Aorta (tissue), 5 donors: ENCODE results near the gene NECTIN2. TPM values are rescaled to one million over a fixed set of nuclear protein-coding genes. Genes with fewer than 3 reads are reported as not detected.
A peak's percentile ranks its signal among the peaks of the same experiment; 100 is the strongest.
"Not testable (repeated sequence)": the region's sequence is repeated elsewhere in the genome, so short reads cannot be mapped to it uniquely, and the experiment has no call there.

Experiments
- ATAC-seq: fragments of 200-7000 bp; cut with Tn5 transposase; one replicate; pipeline ENCODE4 v1.9.1; 2022; ENCODE audit warnings: moderate library complexity; ENCODE audit not compliant: low FRiP score
- DNase-seq, 2 donors: peaks; one replicate each; pipeline ENCODE4 v3.0.0-alpha.2; 2020
- H3K27ac ChIP-seq, 2 donors: one replicate each; pipeline ENCODE4 v1.5.1; 2013; ENCODE audit warnings: low read length in 2 of 2, mild to moderate bottlenecking in 2 of 2, moderate library complexity in 2 of 2, control low read depth in 1 of 2, inconsistent platforms in 1 of 2, low read depth in 1 of 2
- H3K27me3 ChIP-seq, 2 donors: one replicate each; pipeline ENCODE4 v1.6.1; 2013; ENCODE audit warnings: control low read depth in 1 of 2, low read length in 1 of 2, mild to moderate bottlenecking in 1 of 2, moderate library complexity in 1 of 2; ENCODE audit not compliant: insufficient read depth in 2 of 2, control insufficient read depth in 1 of 2
- H3K36me3 ChIP-seq, 2 donors: one replicate each; pipeline ENCODE4 v1.6.1; 2013; ENCODE audit warnings: control low read depth in 1 of 2, low read length in 1 of 2, mild to moderate bottlenecking in 1 of 2; ENCODE audit not compliant: insufficient read depth in 2 of 2, control insufficient read depth in 1 of 2
- H3K4me1 ChIP-seq, 2 donors: one replicate each; pipeline ENCODE4 v1.6.1; 2013; ENCODE audit warnings: low read length in 2 of 2, control low read depth in 1 of 2, mild to moderate bottlenecking in 1 of 2, moderate library complexity in 1 of 2; ENCODE audit not compliant: insufficient read depth in 2 of 2, control insufficient read depth in 1 of 2
- H3K4me3 ChIP-seq, 2 donors: one replicate each; pipeline ENCODE4 v1.5.1; 2013; ENCODE audit warnings: low read length in 2 of 2, control low read depth in 1 of 2, mild to moderate bottlenecking in 1 of 2
- H3K9me3 ChIP-seq: one replicate; pipeline ENCODE4 v1.6.1; 2013; ENCODE audit warnings: mild to moderate bottlenecking, low read length; ENCODE audit not compliant: control insufficient read depth
- WGBS, 2 donors: extraction: QIAGEN DNeasy Blood & Tissue Kit; methylation state at CpG; one replicate each; pipeline ENCODE4 v1.1.7; 2013; 5-methylcytosine and 5-hydroxymethylcytosine counted together
- intact Hi-C, 2 donors: fragments of 100-400 bp; cut with DNase I; formaldehyde crosslinking; loops; one replicate each; pipeline versions ENCODE4 v1.14.2 to v1.15.0; 2022
- polyA plus RNA-seq, 2 donors: library from polyadenylated mRNA; stranded (reverse); fragments of 200-250 nt; gene quantifications; one replicate each; pipeline ENCODE4 v1.2.3, GENCODE V29; 2013
- total RNA-seq, 2 donors: library from RNA; stranded (reverse); fragmentation: NEBNext Ultra II Directional; extraction: Animal tissue kit (Norgen Biotek cat#: 25700); gene quantifications; one replicate each; pipeline ENCODE4 v1.2.1, GENCODE V29; 2021
- donor health status: healthy with polysubstance abuse.
- donor health status: Bipolar disorder and iron deficiency.
- donor health status: DM: no; HTN: no; CAD: no.
- donor health status: DM: no; HTN: no; CAD: no.
- donor health status: DM: yes; HTN: yes; CAD: no.

NECTIN2 gene
- total and polyA plus RNA-seq, 4 donors: 27.8 to 97.8 (median 68.8) TPM

DNA sequence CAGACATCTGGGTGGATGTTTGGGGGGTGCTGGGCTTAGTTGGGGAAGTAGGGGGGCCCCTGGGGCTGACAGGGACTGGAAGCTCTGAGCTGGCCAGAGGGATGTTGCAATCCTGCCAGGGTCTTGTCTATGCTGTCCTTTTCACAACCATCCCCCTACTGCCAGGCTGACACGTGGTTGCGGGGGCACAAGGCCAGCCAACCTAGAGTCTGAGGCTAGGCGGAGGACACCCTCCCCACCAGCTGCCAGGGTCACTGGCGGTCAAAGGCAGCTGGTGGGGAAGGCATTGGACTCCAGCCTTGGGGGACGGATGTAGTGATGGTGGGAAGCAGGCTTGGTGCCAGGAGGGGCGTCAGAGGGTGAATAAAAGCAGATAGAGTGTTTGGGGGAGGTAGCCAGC, 66.8 kb downstream of the NECTIN2 start:
- no peak overlapping the region for H3K27ac ChIP-seq
- no peaks in the 10 kb centered on the region for H3K27me3 ChIP-seq
- intact Hi-C loops: no loop called here
- H3K36me3 ChIP-seq: no peaks in the 10 kb centered on the region
- DNase-seq (peak in 1 of 2 donors; percentile 81), ATAC-seq (no peak)
- H3K4me1 ChIP-seq: no peaks in the 10 kb centered on the region
- H3K9me3 ChIP-seq: no peaks in the 10 kb centered on the region
- no peak overlapping the region for H3K4me3 ChIP-seq
- 40 to 46% methylated on average over 6 of the region's 6 CpGs for WGBS, 2 donors

DNA sequence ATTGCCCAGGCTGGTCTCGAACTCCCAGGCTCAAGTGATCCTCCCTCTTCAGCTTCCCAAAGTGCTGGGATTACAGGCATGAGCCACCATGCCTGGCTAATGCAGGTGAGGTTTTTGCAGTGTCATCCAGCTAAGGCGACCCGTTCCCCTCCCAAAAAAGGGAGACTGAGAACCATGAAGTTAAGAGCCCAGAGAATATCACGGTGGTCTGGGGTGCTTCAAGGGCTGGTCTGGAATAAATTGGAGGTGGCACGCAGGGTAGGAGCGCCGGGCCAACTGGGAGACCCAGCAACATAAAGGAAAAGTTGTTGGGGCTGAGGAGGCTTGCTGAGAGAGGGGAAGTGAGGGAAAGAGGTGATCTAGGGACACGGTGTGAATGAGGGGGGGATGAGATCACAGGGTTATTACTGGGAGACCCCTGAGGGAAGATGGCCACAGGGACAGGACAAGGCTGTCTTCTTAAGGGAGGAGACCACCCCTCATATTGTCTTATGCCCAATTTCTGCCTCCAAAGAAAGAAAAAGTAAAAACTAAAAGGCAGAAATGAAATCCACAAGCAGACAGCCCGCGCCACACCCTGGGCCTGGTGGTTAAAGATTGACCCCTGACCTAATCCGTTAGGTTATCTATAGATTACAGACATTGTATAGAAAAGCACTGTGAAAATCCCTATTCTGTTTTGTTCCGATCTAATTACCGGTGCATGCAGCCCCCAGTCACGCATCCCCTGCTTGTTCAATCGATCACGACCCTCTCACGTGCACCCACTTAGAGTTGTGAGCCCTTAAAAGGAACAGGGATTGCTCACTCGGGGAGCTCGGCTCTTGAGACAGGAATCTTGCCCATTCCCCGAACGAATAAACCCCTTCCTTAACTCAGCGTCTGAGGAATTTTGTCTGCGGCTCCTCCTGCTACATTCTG, 67.7 kb downstream of the NECTIN2 start:
- DNase-seq, H3K4me1 ChIP-seq, H3K4me3 ChIP-seq, H3K27ac ChIP-seq, H3K36me3 ChIP-seq, H3K27me3 ChIP-seq, H3K9me3 ChIP-seq, intact Hi-C loops, ATAC-seq: not testable (repeated sequence)
- 68 to 69% methylated on average over 22 to 23 of the region's 23 CpGs for WGBS, 2 donors

DNA sequence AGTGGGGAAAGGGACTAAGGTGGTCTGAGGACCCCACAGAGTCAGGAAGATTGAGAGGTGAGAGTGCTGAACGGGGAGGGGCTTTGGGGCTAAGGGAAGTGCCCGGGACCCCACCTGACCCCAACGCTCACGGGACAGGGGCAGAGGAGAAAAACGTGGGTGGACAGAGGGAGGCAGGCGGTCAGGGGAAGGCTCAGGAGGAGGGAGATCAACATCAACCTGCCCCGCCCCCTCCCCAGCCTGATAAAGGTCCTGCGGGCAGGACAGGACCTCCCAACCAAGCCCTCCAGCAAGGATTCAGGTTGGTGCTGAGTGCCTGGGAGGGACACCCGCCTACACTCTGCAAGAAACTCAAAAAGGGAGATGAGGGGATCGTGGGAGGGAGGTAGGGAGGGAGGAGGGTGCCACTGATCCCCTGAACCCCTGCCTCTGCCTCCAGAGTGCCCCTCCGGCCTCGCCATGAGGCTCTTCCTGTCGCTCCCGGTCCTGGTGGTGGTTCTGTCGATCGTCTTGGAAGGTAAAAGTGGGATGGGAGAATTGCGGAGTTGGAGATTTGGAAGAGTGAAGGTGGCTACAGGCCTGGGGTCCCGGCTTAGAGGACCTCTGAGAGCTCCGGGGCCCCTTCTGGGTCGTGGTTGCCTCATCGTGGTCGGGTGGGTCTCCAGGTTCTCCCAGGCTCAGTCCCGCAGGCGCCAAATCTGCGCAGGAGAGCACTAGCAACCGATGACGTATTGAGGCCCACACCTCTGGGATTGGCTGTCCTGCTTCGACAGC, 68.5 kb downstream of the NECTIN2 start, which contains the start of gene APOC1:
TSS of gene APOC1 (plus strand) at position 176 of the 774 bp plus-strand sequence. CDS start at position 460, 284 bp downstream.
- H3K36me3 ChIP-seq, H3K27me3 ChIP-seq, H3K9me3 ChIP-seq, H3K27ac ChIP-seq, H3K4me1 ChIP-seq, intact Hi-C loops: not testable (repeated sequence)
- 9 to 10% methylated on average over 21 to 28 of the region's 28 CpGs for WGBS, 2 donors
- ATAC-seq (peak; percentile 93), DNase-seq (peak; percentile 89 to 94)
- peak within 1 kb of the TSS; percentile 27 to 41 for H3K4me3 ChIP-seq

DNA sequence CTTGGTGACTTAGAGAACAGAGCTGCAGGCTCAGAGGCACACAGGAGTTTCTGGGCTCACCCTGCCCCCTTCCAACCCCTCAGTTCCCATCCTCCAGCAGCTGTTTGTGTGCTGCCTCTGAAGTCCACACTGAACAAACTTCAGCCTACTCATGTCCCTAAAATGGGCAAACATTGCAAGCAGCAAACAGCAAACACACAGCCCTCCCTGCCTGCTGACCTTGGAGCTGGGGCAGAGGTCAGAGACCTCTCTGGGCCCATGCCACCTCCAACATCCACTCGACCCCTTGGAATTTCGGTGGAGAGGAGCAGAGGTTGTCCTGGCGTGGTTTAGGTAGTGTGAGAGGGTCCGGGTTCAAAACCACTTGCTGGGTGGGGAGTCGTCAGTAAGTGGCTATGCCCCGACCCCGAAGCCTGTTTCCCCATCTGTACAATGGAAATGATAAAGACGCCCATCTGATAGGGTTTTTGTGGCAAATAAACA, 78.2 kb downstream of the NECTIN2 start:
- Histone ChIP-seq H3K4me1 (no peaks in the 10 kb centered on the region), H3K27ac (no peak overlapping the region), H3K27me3 (no peaks in the 10 kb centered on the region), H3K4me3 (no peak overlapping the region), H3K36me3 (no peaks in the 10 kb centered on the region), H3K9me3 (no peaks in the 10 kb centered on the region)
- intact Hi-C loops: no loop called here
- DNase-seq (no peak), ATAC-seq (no peak)
- 85 to 87% methylated on average over 8 of the region's 8 CpGs for WGBS, 2 donors

DNA sequence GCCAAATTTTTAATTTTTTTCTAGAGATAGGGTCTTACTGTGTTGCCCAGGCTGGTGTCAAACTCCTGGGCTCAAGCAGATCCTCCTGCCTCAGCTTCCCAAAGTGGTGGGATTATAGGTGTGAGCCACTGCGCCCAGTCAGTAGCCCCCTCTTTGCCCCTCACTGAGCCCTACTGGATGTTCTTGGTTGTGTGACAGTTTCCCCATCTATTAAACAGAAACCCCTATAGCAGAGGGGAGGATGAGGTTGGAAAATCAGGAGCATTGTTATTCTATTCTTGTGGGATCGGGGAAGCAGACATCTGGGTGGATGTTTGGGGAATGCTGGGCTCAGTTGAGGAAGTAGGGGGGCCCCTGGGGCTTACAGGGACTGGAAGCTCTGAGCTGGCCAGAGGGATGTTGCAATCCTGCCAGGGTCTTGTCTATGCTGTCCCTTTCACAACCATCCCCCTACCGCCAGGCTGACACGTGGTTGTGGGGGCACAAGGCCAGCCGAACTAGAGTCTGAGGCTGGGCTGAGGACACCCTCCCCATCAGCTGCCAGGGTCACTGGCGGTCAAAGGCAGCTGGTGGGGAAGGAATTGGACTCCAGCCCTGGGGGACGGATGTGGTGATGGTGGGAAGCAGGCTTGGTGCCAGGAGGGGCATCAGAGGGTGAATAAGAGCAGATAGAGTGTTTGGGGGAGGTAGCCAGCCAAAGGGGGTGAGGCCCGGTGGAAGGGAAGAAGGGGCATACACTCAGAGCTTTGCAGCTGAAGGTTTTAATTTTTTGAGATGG, 79.2 kb downstream of the NECTIN2 start:
- 36 to 47% methylated on average over 7 to 8 of the region's 8 CpGs for whole genome bisulfite sequencing, 2 donors

DNA sequence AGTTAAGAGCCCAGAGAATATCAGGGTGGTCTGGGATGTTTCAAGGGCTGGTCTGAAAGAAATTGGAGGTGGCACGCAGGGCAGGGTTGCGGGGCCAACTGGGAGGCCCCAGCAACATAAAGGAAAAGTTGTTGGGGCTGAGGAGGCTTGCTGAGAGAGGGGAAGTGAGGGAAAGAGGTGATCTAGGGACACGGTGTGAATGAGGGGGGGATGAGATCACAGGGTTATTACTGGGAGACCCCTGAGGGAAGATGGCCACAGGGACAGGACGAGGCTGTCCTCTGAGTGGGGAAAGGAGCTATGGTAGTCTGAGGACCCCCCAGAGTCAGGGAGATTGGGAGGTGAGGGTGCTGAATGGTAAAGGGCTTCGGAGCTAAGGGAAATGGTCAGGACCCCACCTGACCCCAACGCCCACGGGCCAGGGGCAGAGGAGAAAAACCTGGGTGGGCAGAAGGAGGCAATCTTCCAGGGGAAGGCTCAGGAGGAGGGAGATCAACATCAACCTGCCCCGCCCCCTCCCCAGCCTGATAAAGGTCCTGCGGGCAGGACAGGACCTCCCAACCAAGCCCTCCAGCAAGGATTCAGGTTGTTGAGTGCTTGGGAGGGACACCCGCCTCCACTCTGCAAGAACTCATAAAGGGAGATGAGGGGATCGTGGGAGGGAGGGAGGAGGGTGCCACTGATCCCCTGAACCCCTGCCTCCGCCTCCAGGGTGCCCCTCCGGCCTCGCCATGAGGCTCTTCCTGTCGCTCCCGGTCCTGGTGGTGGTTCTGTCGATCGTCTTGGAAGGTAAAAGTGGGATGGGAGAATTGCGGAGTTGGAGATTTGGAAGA, 80.4 kb downstream of the NECTIN2 start:
- intact Hi-C loops, H3K9me3 ChIP-seq, DNase-seq, H3K36me3 ChIP-seq, H3K4me3 ChIP-seq, H3K4me1 ChIP-seq, H3K27ac ChIP-seq, H3K27me3 ChIP-seq: not testable (repeated sequence)
- 40 to 63% methylated on average over 9 to 18 of the region's 19 CpGs for WGBS, 2 donors
- ATAC-seq: peak; percentile 5

More for the DNA sequence above, 79.2 kb downstream of the NECTIN2 start:
- H3K4me3 ChIP-seq: no peak overlapping the region
- no peaks in the 10 kb centered on the region for H3K4me1 ChIP-seq
- H3K27me3 ChIP-seq: no peaks in the 10 kb centered on the region
- DNase-seq (peak; percentile 84 to 90), ATAC-seq (peak; percentile 87)
- H3K36me3 ChIP-seq: no peaks in the 10 kb centered on the region
- no peak overlapping the region for H3K27ac ChIP-seq
- intact Hi-C loops: no loop called here
- no peaks in the 10 kb centered on the region for H3K9me3 ChIP-seq

DNA sequence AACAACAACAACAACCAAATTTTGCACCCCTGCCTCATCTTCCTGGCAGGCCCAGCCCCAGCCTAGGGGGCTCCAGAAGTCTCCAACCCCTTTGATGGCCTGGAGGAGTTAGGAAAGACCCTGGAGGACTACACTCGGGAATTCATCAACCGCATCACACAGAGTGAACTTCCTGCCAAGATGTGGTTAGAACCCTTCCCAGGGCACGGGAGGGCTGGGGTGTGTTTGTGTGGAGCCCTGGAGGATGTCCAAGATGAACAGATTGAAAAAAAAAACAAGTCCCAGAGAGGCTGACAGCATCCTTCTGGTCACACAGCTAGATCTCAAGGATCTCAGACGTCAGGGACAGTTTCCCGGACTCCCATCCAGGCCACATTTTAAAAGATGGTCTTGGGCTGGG, 81.6 kb downstream of the NECTIN2 start:
- Histone ChIP-seq H3K27ac (no peak overlapping the region), H3K4me1 (no peaks in the 10 kb centered on the region), H3K9me3 (no peaks in the 10 kb centered on the region), H3K27me3 (no peaks in the 10 kb centered on the region), H3K36me3 (no peaks in the 10 kb centered on the region), H3K4me3 (no peak overlapping the region)
- WGBS, 2 donors: 32 to 33% methylated on average over 5 of the region's 5 CpGs
- ATAC-seq (no peak), DNase-seq (no peak)
- intact Hi-C loops: no loop called here
